HAP-1 (cell line): ENCODE results near the gene TPI1.

Source experiments
- DNase-seq, 2 experiments: peaks; one replicate each; pipeline ENCODE4 v3.0.0-alpha.2; 2016 to 2020; ENCODE audit warnings: low spot score in 2 of 2
- H3K27me3 ChIP-seq: fragments of 250-450 bp; sonication (Bioruptor Pico); 2 replicates; pipeline ENCODE4 v1.5.1; 2020; ENCODE audit warnings: low read depth, mild to moderate bottlenecking, moderate library complexity
- H3K36me3 ChIP-seq: fragments of 250-450 bp; sonication (Bioruptor Pico); replicated peaks from 2 replicates; pipeline ENCODE4 v1.5.1; 2020; ENCODE audit warnings: mild to moderate bottlenecking
- H3K4me1 ChIP-seq: fragments of 250-450 bp; sonication (Bioruptor Pico); 2 replicates; pipeline ENCODE4 v1.5.1; 2020; ENCODE audit warnings: mild to moderate bottlenecking
- H3K4me3 ChIP-seq: fragments of 250-450 bp; sonication (Bioruptor Pico); 2 replicates; pipeline ENCODE4 v1.5.1; 2020; ENCODE audit warnings: mild to moderate bottlenecking, moderate library complexity
- H3K9me3 ChIP-seq: fragments of 250-450 bp; sonication (Bioruptor Pico); 2 replicates; pipeline ENCODE4 v1.5.1; 2020; ENCODE audit warnings: mild to moderate bottlenecking, moderate library complexity
- in situ Hi-C: fragments of 300-500 bp; cut with MboI; formaldehyde crosslinking; loops from 3 replicates; pipeline ENCODE4 v1.14.3; 2020; ENCODE audit warnings: low sequenced_read_pairs, inconsistent platforms, mixed read lengths

Gene TPI1

GRCh38 chr12:6909421-6910145, 42.3 kb downstream of the TPI1 start:
- H3K4me3 ChIP-seq = no peak overlapping the region
- no peaks in the 10 kb centered on the region for H3K27me3 ChIP-seq
- H3K9me3 ChIP-seq = no peaks in the 10 kb centered on the region
- in situ Hi-C loops = no loop called here
- DNase-seq = no peak
- peaks cover 9% of the 10 kb centered on the region for H3K4me1 ChIP-seq
- H3K36me3 ChIP-seq = no peaks in the 10 kb centered on the region

GRCh38 chr12:6912164-6912935, 45.0 kb downstream of the TPI1 start:
- in situ Hi-C loops = no loop called here
- Histone ChIP-seq H3K36me3 (peaks cover 17% of the 10 kb centered on the region), H3K9me3 (no peaks in the 10 kb centered on the region), H3K27me3 (no peaks in the 10 kb centered on the region), H3K4me3 (no peak overlapping the region), H3K4me1 (peaks cover 11% of the 10 kb centered on the region)
- DNase-seq = no peak

GRCh38 chr12:6914246-6914946, 47.1 kb downstream of the TPI1 start, which contains the start of gene ENO2:
Gene ENO2, plus strand, starts transcription at chr12:6914580. Its CDS starts 1,253 bp downstream, at chr12:6915833.
- DNase-seq = peak in 1 of 2 experiments; percentile 75
- Histone ChIP-seq H3K4me1 (peaks cover 11% of the 10 kb centered on the region), H3K9me3 (no peaks in the 10 kb centered on the region), H3K36me3 (peaks cover 31% of the 10 kb centered on the region), H3K27me3 (no peaks in the 10 kb centered on the region), H3K4me3 (peak within 1 kb of the TSS; percentile 56)
- in situ Hi-C loops = no loop called here

GRCh38 chr12:6914947-6915788, 47.8 kb downstream of the TPI1 start:
- DNase-seq = peak; percentile 74 to 92
- Histone ChIP-seq H3K4me1 (peaks cover 11% of the 10 kb centered on the region), H3K36me3 (peaks cover 38% of the 10 kb centered on the region), H3K9me3 (no peaks in the 10 kb centered on the region), H3K4me3 (peak overlapping the region; percentile 56), H3K27me3 (no peaks in the 10 kb centered on the region)
- in situ Hi-C loops = no loop called here

GRCh38 chr12:6915789-6916285, 48.5 kb downstream of the TPI1 start:
- H3K36me3 ChIP-seq = peaks cover 40% of the 10 kb centered on the region
- in situ Hi-C loops = no loop called here
- no peaks in the 10 kb centered on the region for H3K27me3 ChIP-seq
- no peaks in the 10 kb centered on the region for H3K9me3 ChIP-seq
- peak overlapping the region; percentile 56 for H3K4me3 ChIP-seq
- peaks cover 11% of the 10 kb centered on the region for H3K4me1 ChIP-seq
- DNase-seq = peak in 1 of 2 experiments; percentile 44

- no peak for DNase-seq
- Histone ChIP-seq H3K4me3 (no peak overlapping the region), H3K4me1 (peaks cover 11% of the 10 kb centered on the region), H3K9me3 (no peaks in the 10 kb centered on the region), H3K27me3 (no peaks in the 10 kb centered on the region), H3K36me3 (peaks cover 48% of the 10 kb centered on the region)
- in situ Hi-C loops = no loop called here
These were observed 49.3 kb downstream of the TPI1 start for GRCh38 chr12:6916426-6917200.

GRCh38 chr12:6917491-6918231, 50.3 kb downstream of the TPI1 start:
- no peaks in the 10 kb centered on the region for H3K27me3 ChIP-seq
- H3K4me3 ChIP-seq = no peak overlapping the region
- in situ Hi-C loops = no loop called here
- no peak for DNase-seq
- H3K4me1 ChIP-seq = peaks cover 11% of the 10 kb centered on the region
- no peaks in the 10 kb centered on the region for H3K9me3 ChIP-seq
- H3K36me3 ChIP-seq = peaks cover 58% of the 10 kb centered on the region

- Histone ChIP-seq H3K36me3 (peaks cover 67% of the 10 kb centered on the region), H3K4me1 (peaks cover 7% of the 10 kb centered on the region), H3K27me3 (no peaks in the 10 kb centered on the region), H3K4me3 (no peak overlapping the region), H3K9me3 (no peaks in the 10 kb centered on the region)
- in situ Hi-C loops = no loop called here
- DNase-seq = no peak
These were observed 52.3 kb downstream of the TPI1 start for GRCh38 chr12:6919588-6919987.
